Caco-2 (cell line): Measurements from ENCODE around the gene GDPD1. TPM values are rescaled to one million over a fixed set of nuclear protein-coding genes. Genes with fewer than 3 reads are reported as not detected.
"Not testable (repeated sequence)": the region's sequence is repeated elsewhere in the genome, so short reads cannot be mapped to it uniquely, and the experiment has no call there.

Experiments used
- BruUV-seq: library from RNA; stranded (reverse); fragments of 400-500 nt; replicated peaks from 2 replicates; lab custom pipeline; 2021; lab: Mats Ljungman, UMichigan
- CTCF ChIA-PET: fragments of 300-600 bp; sonication (Branson Sonifier 250); formaldehyde crosslinking; loops from one replicate; lab custom pipeline; 2022; ENCODE audit warnings: antibody characterized with exemption; lab: Charles Lee
- POLR2A ChIA-PET: fragments of 300-600 bp; sonication (Branson Sonifier 250); formaldehyde crosslinking; loops from one replicate; lab custom pipeline; 2022; ENCODE audit warnings: antibody characterized with exemption; lab: Charles Lee
- DNase-seq, 2 experiments: peaks; one replicate each; pipeline versions ENCODE4 v3.0.0 to v3.0.0-alpha.2; 2020 to 2022
- H3K27me3 ChIP-seq: replicated peaks from 2 replicates; pipeline ENCODE4 v1.6.0; 2011; ENCODE audit warnings: low read length; ENCODE audit not compliant: control insufficient read depth, insufficient read depth
- H3K36me3 ChIP-seq: 2 replicates; pipeline ENCODE4 v1.5.1; 2011; ENCODE audit warnings: low read length; ENCODE audit not compliant: control insufficient read depth, insufficient read depth
- H3K4me1 ChIP-seq: fragments of 250-450 bp; sonication (Bioruptor Pico); 2 replicates; pipeline ENCODE4 v1.5.1; 2020; ENCODE audit warnings: mild to moderate bottlenecking
- H3K4me3 ChIP-seq: 2 replicates; pipeline ENCODE4 v1.5.1; 2011; ENCODE audit warnings: low read depth, mild to moderate bottlenecking, control low read depth, low read length
- H3K9me3 ChIP-seq: fragments of 250-450 bp; sonication (Bioruptor Pico); 2 replicates; pipeline ENCODE4 v1.5.1; 2020; ENCODE audit warnings: mild to moderate bottlenecking, moderate library complexity
- H3K27ac Mint-ChIP-seq: one replicate; pipeline ENCODE4 v1.8.0; 2022; ENCODE audit warnings: mixed read lengths; ENCODE audit not compliant: unreplicated experiment
- H3K27me3 Mint-ChIP-seq: one replicate; pipeline ENCODE4 v1.8.0; 2022; ENCODE audit warnings: mixed read lengths; ENCODE audit not compliant: insufficient read depth, unreplicated experiment
- H3K36me3 Mint-ChIP-seq: one replicate; pipeline ENCODE4 v1.8.0; 2022; ENCODE audit warnings: mild to moderate bottlenecking, mixed read lengths; ENCODE audit not compliant: insufficient read depth, unreplicated experiment
- H3K4me1 Mint-ChIP-seq: one replicate; pipeline ENCODE4 v1.8.0; 2022; ENCODE audit warnings: low read depth, mixed read lengths; ENCODE audit not compliant: unreplicated experiment
- H3K4me3 Mint-ChIP-seq: one replicate; pipeline ENCODE4 v1.8.0; 2022; ENCODE audit warnings: mild to moderate bottlenecking, moderate library complexity, mixed read lengths; ENCODE audit not compliant: unreplicated experiment
- H3K9me3 Mint-ChIP-seq: one replicate; pipeline ENCODE4 v1.8.0; 2022; ENCODE audit warnings: mixed read lengths; ENCODE audit not compliant: unreplicated experiment
- CTCF ChIP-seq, 2 experiments: fragments of 200-600 bp in 1 of 2; IDR thresholded peaks; 1 replicate in 1 of 2; 2 replicates in 1 of 2; pipeline versions ENCODE4 v1.5.1 to v1.8.0; 2011 to 2022; ENCODE audit warnings: antibody characterized with exemption in 1 of 2, control low read depth in 1 of 2, inconsistent platforms in 1 of 2, low read depth in 1 of 2, low read length in 1 of 2, mild to moderate bottlenecking in 1 of 2, moderate library complexity in 1 of 2; ENCODE audit not compliant: insufficient read depth in 1 of 2, severe bottlenecking in 1 of 2, unreplicated experiment in 1 of 2
- intact Hi-C: fragments of 100-400 bp; cut with micrococcal nuclease; formaldehyde crosslinking; loops from one replicate; pipeline ENCODE4 v1.10.0; 2022; ENCODE audit not compliant: unreplicated experiment
- total RNA-seq: library from RNA; stranded (reverse); gene quantifications from 2 replicates; pipeline ENCODE4 v1.2.3, GENCODE V29; 2022

The GDPD1 gene
- total RNA-seq, 1 experiment from 2014 or later = 1.2 TPM

DNA sequence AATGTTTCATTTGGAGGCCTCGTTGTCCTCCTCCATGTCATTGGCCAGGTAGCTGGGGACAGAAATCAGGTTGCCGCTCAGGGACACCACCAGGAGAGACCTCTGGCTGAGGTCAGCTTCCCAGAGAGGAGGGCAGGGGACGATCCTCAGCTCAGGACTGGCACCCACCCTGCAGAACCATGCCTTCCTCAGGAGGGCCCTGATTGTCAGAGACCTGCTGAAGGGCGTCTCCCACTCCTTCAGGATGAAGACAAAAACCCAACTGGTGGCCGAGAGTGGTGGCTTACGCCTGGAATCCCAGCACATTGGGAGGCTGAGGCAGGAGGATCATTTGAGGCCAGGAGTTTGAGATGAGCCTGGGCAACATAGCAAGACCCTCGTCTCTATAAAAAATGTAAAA, 45.2 kb upstream of the GDPD1 start:
- BruUV-seq = no TSS peak
- ChIA-PET CTCF (no interaction called here), POLR2A (no interaction called here)
- no peak for DNase-seq
- peaks cover 1% of the 10 kb centered on the region; the same call in 1 of the 2 replicates for H3K36me3 ChIP-seq
- TF ChIP-seq CTCF (IDR thresholded peaks at IDR 0.05; ENCODE audit: insufficient read depth in 1 of 2, low read depth in 1 of 2, low read length in 1 of 2, severe bottlenecking in 1 of 2, unreplicated experiment in 1 of 2) = no peak
- H3K27ac Mint-ChIP-seq = no peak overlapping the region
- no peaks in the 10 kb centered on the region for H3K27me3 Mint-ChIP-seq
- no peaks in the 10 kb centered on the region for H3K27me3 ChIP-seq
- no peaks in the 10 kb centered on the region for H3K9me3 ChIP-seq
- intact Hi-C loops = no loop called here
- H3K4me1 ChIP-seq = no peaks in the 10 kb centered on the region
- H3K9me3 Mint-ChIP-seq = no peaks in the 10 kb centered on the region
- H3K36me3 Mint-ChIP-seq = peaks cover 38% of the 10 kb centered on the region
- no peaks in the 10 kb centered on the region for H3K4me1 Mint-ChIP-seq
- H3K4me3 ChIP-seq = no peak overlapping the region
- no peak overlapping the region for H3K4me3 Mint-ChIP-seq

GRCh38 chr17:59178266-59178985, 41.9 kb upstream of the GDPD1 start:
- Mint-ChIP-seq H3K27ac (no peak overlapping the region), H3K9me3 (no peaks in the 10 kb centered on the region), H3K4me3 (no peak overlapping the region), H3K27me3 (no peaks in the 10 kb centered on the region), H3K36me3 (peaks cover 37% of the 10 kb centered on the region), H3K4me1 (no peaks in the 10 kb centered on the region)
- no peak overlapping the region for H3K4me3 ChIP-seq
- POLR2A ChIA-PET = no interaction called here
- no TSS peak for BruUV-seq
- CTCF ChIA-PET = no interaction called here
- DNase-seq = no peak
- no peaks in the 10 kb centered on the region for H3K4me1 ChIP-seq
- H3K36me3 ChIP-seq = no peaks in the 10 kb centered on the region; the same call in 1 of the 2 replicates
- TF ChIP-seq CTCF (IDR thresholded peaks at IDR 0.05; ENCODE audit: insufficient read depth in 1 of 2, low read depth in 1 of 2, low read length in 1 of 2, severe bottlenecking in 1 of 2, unreplicated experiment in 1 of 2) = no peak
- no peaks in the 10 kb centered on the region for H3K9me3 ChIP-seq
- intact Hi-C loops = no loop called here
- H3K27me3 ChIP-seq = no peaks in the 10 kb centered on the region

- H3K36me3 ChIP-seq, H3K27me3 Mint-ChIP-seq, CTCF ChIA-PET, H3K4me1 ChIP-seq, H3K9me3 ChIP-seq, H3K9me3 Mint-ChIP-seq, H3K4me1 Mint-ChIP-seq, H3K4me3 ChIP-seq, H3K27me3 ChIP-seq, intact Hi-C loops, H3K4me3 Mint-ChIP-seq, H3K27ac Mint-ChIP-seq, POLR2A ChIA-PET, BruUV-seq, DNase-seq: not testable (repeated sequence)
- peaks cover 34% of the 10 kb centered on the region for H3K36me3 Mint-ChIP-seq
Measured at GRCh38 chr17:59179601-59180000, 40.7 kb upstream of the GDPD1 start.
